Gastrocnemius medialis (tissue), 4 donors: ENCODE data around the gene OR5H14. TPM values are rescaled to one million over a fixed set of nuclear protein-coding genes. Genes with fewer than 3 reads are reported as not detected.

Source experiments
- ATAC-seq, 2 donors: fragments of 150-250 bp; one replicate each; pipeline ENCODE4 v1.9.1; 2016
- DNase-seq, 2 donors: peaks; one replicate each; pipeline ENCODE4 v3.0.0-alpha.2; 2019
- H3K27ac ChIP-seq, 4 donors: fragments of 200-600 bp; sonication (generic); 1 replicate in 1 of 4; 2 replicates in 3 of 4; pipeline ENCODE4 v1.5.1; 2016 to 2018; ENCODE audit warnings: mild to moderate bottlenecking in 2 of 4, moderate library complexity in 1 of 4
- H3K27me3 ChIP-seq, 3 donors: fragments of 200-600 bp; sonication (generic) in 2 of 3; 1 replicate in 1 of 3; 2 replicates in 2 of 3; pipeline versions ENCODE4 v1.5.1 to v1.6.0; 2016 to 2019; ENCODE audit warnings: mild to moderate bottlenecking in 1 of 3, moderate library complexity in 1 of 3
- H3K36me3 ChIP-seq, 2 donors: fragments of 200-600 bp; sonication (generic) in 1 of 2; one replicate each; pipeline ENCODE4 v1.5.1; 2017 to 2018
- H3K4me1 ChIP-seq, 2 donors: fragments of 200-600 bp; sonication (generic) in 1 of 2; one replicate each; pipeline ENCODE4 v1.5.1; 2016 to 2017; ENCODE audit warnings: mild to moderate bottlenecking in 2 of 2
- H3K4me3 ChIP-seq, 4 donors: fragments of 200-600 bp; sonication (generic) in 3 of 4; 1 replicate in 1 of 4; 2 replicates in 3 of 4; pipeline ENCODE4 v1.5.1; 2016 to 2019; ENCODE audit warnings: mild to moderate bottlenecking in 2 of 4
- H3K9me3 ChIP-seq, 3 donors: fragments of 200-600 bp; sonication (generic) in 2 of 3; 1 replicate in 1 of 3; 2 replicates in 2 of 3; pipeline ENCODE4 v1.5.1; 2016 to 2019
- CTCF ChIP-seq, 5 experiments: fragments of 450-650 bp in 3 of 5; fragments of 200-600 bp in 2 of 5; sonication (generic) in 2 of 5; IDR thresholded peaks in 4 of 5; conservative IDR thresholded peaks in 1 of 5; 1 replicate in 4 of 5; 2 replicates in 1 of 5; pipeline ENCODE4 v1.5.1; 2016 to 2019; ENCODE audit warnings: antibody characterized with exemption in 5 of 5, mild to moderate bottlenecking in 3 of 5, moderate library complexity in 3 of 5
- POLR2A ChIP-seq, 2 donors: fragments of 450-650 bp; IDR thresholded peaks; one replicate each; pipeline ENCODE4 v1.6.1; 2017; ENCODE audit warnings: antibody characterized with exemption in 2 of 2, mild to moderate bottlenecking in 2 of 2, moderate library complexity in 2 of 2
- in situ Hi-C, 4 donors: fragments of 200-750 bp; cut with MboI; loops; one replicate each; pipeline versions ENCODE4 v1.15.0 to v1.8.0; 2017; ENCODE audit warnings: low sequenced_read_pairs in 4 of 4
- intact Hi-C: fragments of 100-400 bp; cut with DNase I; formaldehyde crosslinking; loops from one replicate; pipeline ENCODE4 v1.15.1; 2023; ENCODE audit warnings: low total_unique reads
- total RNA-seq, 4 donors: library from RNA; depleted of rRNA; stranded (reverse); fragments of >200 nt; gene quantifications; one replicate each; pipeline versions ENCODE4 v1.1.0 to v1.2.3, GENCODE V29; 2016

The OR5H14 gene
- total RNA-seq: not detected

DNA sequence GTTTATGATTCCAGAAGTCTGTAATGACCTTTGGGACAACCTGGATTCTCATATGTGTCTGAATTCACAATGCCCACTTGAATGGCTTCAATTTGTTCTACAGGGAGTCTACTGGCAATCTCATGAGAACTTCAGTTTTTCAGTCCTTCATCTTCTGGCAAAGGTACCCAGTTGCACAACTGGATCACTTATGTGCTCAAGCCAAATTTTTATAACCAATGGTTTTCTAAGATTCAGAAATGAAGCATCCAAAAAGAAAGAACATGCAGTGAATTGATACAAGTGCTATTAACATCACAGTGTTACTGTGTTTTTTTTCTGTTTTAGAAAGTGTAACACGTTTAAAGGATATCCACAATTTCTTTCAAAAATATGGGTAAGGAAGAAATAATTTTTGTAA lies at the start of gene OR5H14:
TSS of gene OR5H14 (plus strand) at position 301 of the 400 bp plus-strand sequence. CDS start 1,907 bp downstream, outside the sequence.
- Histone ChIP-seq H3K4me1 (no peaks in the 10 kb centered on the region), H3K4me3 (no peak within 1 kb of the TSS), H3K27ac (no peak within 1 kb of the TSS), H3K36me3 (no peaks in the 10 kb centered on the region), H3K27me3 (no peaks in the 10 kb centered on the region), H3K9me3 (no peaks in the 10 kb centered on the region)
- in situ Hi-C loops: no loop called here
- DNase-seq: no peak
- no peak for TF ChIP-seq CTCF (IDR thresholded peaks at IDR 0.05 in 4 of 5, conservative IDR thresholded peaks at IDR 0.05 in 1 of 5)
- no peak for TF ChIP-seq POLR2A (IDR thresholded peaks at IDR 0.05)
- intact Hi-C loops: no loop called here
- no peak for ATAC-seq

- H3K36me3 ChIP-seq: no peaks in the 10 kb centered on the region
- H3K4me3 ChIP-seq: no peak overlapping the region
- H3K27ac ChIP-seq: no peak overlapping the region
- in situ Hi-C loops (no loop called here), intact Hi-C loops (no loop called here)
- ATAC-seq (no peak), DNase-seq (no peak)
- no peaks in the 10 kb centered on the region for H3K4me1 ChIP-seq
- no peaks in the 10 kb centered on the region for H3K27me3 ChIP-seq
- TF ChIP-seq CTCF (IDR thresholded peaks at IDR 0.05 in 4 of 5, conservative IDR thresholded peaks at IDR 0.05 in 1 of 5) (no peak), POLR2A (IDR thresholded peaks at IDR 0.05) (no peak)
- no peaks in the 10 kb centered on the region for H3K9me3 ChIP-seq
Measured at GRCh38 chr3:98099848-98100247, 47.4 kb upstream of the OR5H14 start.

DNA sequence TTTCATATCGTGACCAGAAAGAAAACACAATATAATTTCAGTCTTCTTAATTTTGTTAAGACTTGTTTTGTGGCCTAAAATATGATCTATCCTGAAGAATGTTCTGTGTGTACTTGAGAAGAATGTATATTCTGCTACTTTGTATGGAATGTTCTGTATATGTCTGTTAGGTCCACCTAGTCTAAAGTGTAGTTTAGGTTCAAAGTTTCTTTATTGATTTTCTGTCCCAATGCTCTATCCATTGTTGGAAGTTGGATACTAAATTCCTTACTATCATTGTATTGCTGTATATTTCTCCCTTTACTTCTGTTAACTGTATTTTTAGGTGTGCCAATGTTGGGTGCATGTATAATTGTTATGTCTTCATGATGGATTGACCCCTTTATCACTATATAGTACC lies 39.1 kb upstream of the OR5H14 start:
- no peaks in the 10 kb centered on the region for H3K36me3 ChIP-seq
- DNase-seq (no peak), ATAC-seq (no peak)
- H3K27me3 ChIP-seq: no peaks in the 10 kb centered on the region
- no peak for TF ChIP-seq POLR2A (IDR thresholded peaks at IDR 0.05)
- H3K4me1 ChIP-seq: no peaks in the 10 kb centered on the region
- intact Hi-C loops (no loop called here), in situ Hi-C loops (no loop called here)
- H3K27ac ChIP-seq: no peak overlapping the region
- no peaks in the 10 kb centered on the region for H3K9me3 ChIP-seq
- H3K4me3 ChIP-seq: no peak overlapping the region

DNA sequence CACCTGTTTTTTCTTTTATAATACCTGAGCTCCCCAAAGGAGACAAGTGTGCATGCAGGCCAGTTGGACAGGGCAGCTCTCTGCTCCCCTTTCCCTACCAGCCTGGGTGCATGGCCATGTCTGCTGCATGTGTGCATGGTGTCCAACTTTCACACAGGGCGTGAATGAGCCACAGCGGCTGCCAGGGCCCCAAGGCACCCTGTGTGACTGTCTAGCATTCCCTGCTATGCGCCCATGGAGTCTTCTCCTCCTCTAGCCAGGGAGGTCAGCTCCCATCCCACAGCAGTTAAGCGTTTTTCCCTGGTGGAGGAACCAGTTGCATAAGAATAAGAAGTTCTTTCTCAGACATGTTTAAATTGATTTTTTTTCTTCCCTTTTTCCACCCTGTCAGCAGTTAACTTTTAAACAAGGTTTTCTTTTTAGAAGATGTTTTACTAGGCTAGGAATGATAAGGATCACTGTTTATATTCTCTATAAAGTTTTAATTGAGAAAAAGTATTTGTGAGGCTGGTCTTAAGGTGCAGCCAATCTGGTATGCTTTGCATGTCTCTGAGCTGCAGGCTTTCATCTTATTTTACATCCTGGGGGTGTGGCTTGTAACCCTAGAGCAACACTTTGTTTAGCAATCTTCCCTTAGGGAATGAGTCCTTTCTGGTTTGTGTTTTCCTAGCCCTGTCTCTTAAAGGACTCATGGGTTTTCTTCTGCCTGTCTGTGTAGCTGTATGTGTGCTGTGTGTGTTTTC lies 37.3 kb upstream of the OR5H14 start:
- H3K4me3 ChIP-seq: no peak overlapping the region
- H3K4me1 ChIP-seq: no peaks in the 10 kb centered on the region
- H3K27me3 ChIP-seq: no peaks in the 10 kb centered on the region
- TF ChIP-seq POLR2A (IDR thresholded peaks at IDR 0.05): no peak
- no peak for TF ChIP-seq CTCF (IDR thresholded peaks at IDR 0.05 in 4 of 5, conservative IDR thresholded peaks at IDR 0.05 in 1 of 5)
- no peak overlapping the region for H3K27ac ChIP-seq
- DNase-seq (no peak), ATAC-seq (no peak)
- intact Hi-C loops: no loop called here
- H3K36me3 ChIP-seq: no peaks in the 10 kb centered on the region
- H3K9me3 ChIP-seq: no peaks in the 10 kb centered on the region
- in situ Hi-C loops: no loop called here

DNA sequence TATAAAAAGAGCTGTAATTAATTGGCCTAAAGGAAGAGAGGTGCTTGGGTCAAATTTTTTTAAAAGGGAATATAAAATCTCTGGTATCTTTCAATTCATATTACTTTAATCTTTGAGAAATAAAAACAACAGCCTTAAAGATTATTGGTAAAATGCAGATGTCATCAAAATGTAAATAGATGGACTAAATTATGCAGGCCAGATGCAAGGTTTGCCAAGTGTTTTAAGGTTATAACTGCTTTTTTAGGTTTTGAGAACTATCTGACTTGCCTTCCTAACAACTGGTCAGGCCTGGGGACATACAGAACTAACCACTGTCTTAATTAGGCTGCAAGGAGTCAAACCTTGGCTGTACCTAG lies 36.8 kb upstream of the OR5H14 start:
- no peaks in the 10 kb centered on the region for H3K36me3 ChIP-seq

More for the DNA sequence above, 36.8 kb upstream of the OR5H14 start:
- H3K9me3 ChIP-seq: no peaks in the 10 kb centered on the region
- no peaks in the 10 kb centered on the region for H3K27me3 ChIP-seq
- H3K27ac ChIP-seq: no peak overlapping the region
- no peak overlapping the region for H3K4me3 ChIP-seq
- DNase-seq: no peak
- ATAC-seq: no peak
- intact Hi-C loops: no loop called here
- in situ Hi-C loops: no loop called here
- H3K4me1 ChIP-seq: no peaks in the 10 kb centered on the region
- TF ChIP-seq CTCF (IDR thresholded peaks at IDR 0.05 in 4 of 5, conservative IDR thresholded peaks at IDR 0.05 in 1 of 5) (no peak), POLR2A (IDR thresholded peaks at IDR 0.05) (no peak)
